Adrenal gland (tissue), 12 donors: ENCODE data around the gene PTCD1. TPM values are rescaled to one million over a fixed set of nuclear protein-coding genes. Genes with fewer than 3 reads are reported as not detected.

Source experiments
- DNase-seq, 7 donors: peaks; one replicate each; pipeline ENCODE4 v3.0.0-alpha.2; 2019 to 2020
- H3K27ac ChIP-seq, 5 donors: fragments of 200-600 bp; sonication (generic) in 4 of 5; 1 replicate in 3 of 5; 2 replicates in 2 of 5; pipeline versions ENCODE4 v1.5.1 to v1.8.0; 2016 to 2020; ENCODE audit warnings: mild to moderate bottlenecking in 1 of 5
- H3K27me3 ChIP-seq: fragments of 200-600 bp; 2 replicates; pipeline ENCODE4 v1.8.0; 2021
- H3K36me3 ChIP-seq, 2 donors: fragments of 200-600 bp; replicated peaks in 1 of 2; 1 replicate in 1 of 2; 2 replicates in 1 of 2; pipeline versions ENCODE4 v1.5.1 to v1.8.0; 2018 to 2022
- H3K4me1 ChIP-seq, 2 donors: fragments of 200-600 bp; replicated peaks in 1 of 2; 1 replicate in 1 of 2; 2 replicates in 1 of 2; pipeline versions ENCODE4 v1.5.1 to v1.8.0; 2018 to 2021
- H3K4me3 ChIP-seq, 4 donors: fragments of 200-600 bp; sonication (generic) in 3 of 4; one replicate each; pipeline ENCODE4 v1.5.1; 2016 to 2018
- H3K9me3 ChIP-seq, 3 donors: fragments of 200-600 bp; sonication (generic) in 1 of 3; replicated peaks in 1 of 3; 1 replicate in 2 of 3; 2 replicates in 1 of 3; pipeline versions ENCODE4 v1.5.1 to v1.8.0; 2016 to 2021
- POLR2A ChIP-seq, 2 donors: fragments of 450-650 bp; IDR thresholded peaks; one replicate each; pipeline ENCODE4 v1.6.1; 2017; ENCODE audit warnings: antibody characterized with exemption in 2 of 2, mild to moderate bottlenecking in 2 of 2, moderate library complexity in 1 of 2
- WGBS, 4 donors: extraction: QIAGEN DNeasy Blood & Tissue Kit in 2 of 4; methylation state at CpG; one replicate each; pipeline versions ENCODE4 v1.1.5 to v1.1.7; 2013 to 2017; 5-methylcytosine and 5-hydroxymethylcytosine counted together
- intact Hi-C, 2 donors: fragments of 100-400 bp; cut with DNase I; formaldehyde crosslinking; loops; one replicate each; pipeline versions ENCODE4 v1.14.1 to v1.15.0; 2022 to 2023
- polyA plus RNA-seq, 3 donors: library from polyadenylated mRNA; stranded (reverse); fragments of 200-250 nt in 2 of 3; fragments of 350-450 nt in 1 of 3; fragmentation: Illumina TruSeq in 1 of 3; extraction: RNeasy Lipid Tissue Mini Kit (QIAGEN cat#74804) in 1 of 3; gene quantifications; one replicate each; pipeline ENCODE4 v1.2.3, GENCODE V29; 2013 to 2014
- total RNA-seq, 9 donors: library from RNA; depleted of rRNA in 4 of 9; stranded (reverse); fragments of >200 nt in 4 of 9; fragments of 120-200 nt in 1 of 9; fragmentation: NEBNext Ultra II Directional in 1 of 9; extraction: Animal tissue kit (Norgen Biotek cat#: 25700) in 1 of 9; gene quantifications; one replicate each; pipeline versions ENCODE4 v1.1.0 to v1.2.4, GENCODE V29; 2013 to 2023
- TF ChIP-seq, protein P1 (sequence below), 6 experiments: fragments of 450-650 bp in 4 of 6; fragments of 200-600 bp in 2 of 6; sonication (generic) in 1 of 6; IDR thresholded peaks; 1 replicate in 5 of 6; 2 replicates in 1 of 6; pipeline versions ENCODE4 v1.5.1 to v1.8.0; 2016 to 2021; ENCODE audit warnings: antibody characterized with exemption in 6 of 6, mild to moderate bottlenecking in 2 of 6, moderate library complexity in 1 of 6
- donor health status: healthy with polysubstance abuse.
- donor health status: Bipolar disorder and iron deficiency.
- donor health status: DM: yes; HTN: yes; CAD: no.
- donor health status: DM: no; HTN: no; CAD: no.
- donor health status: DM: no; HTN: no; CAD: no.
- donor health status: DM: yes; HTN: yes; CAD: no.

The PTCD1 gene
- total and polyA plus RNA-seq, 12 donors, result 2.5 to 9.2 (median 6.0) TPM

- H3K4me3 ChIP-seq, result peak overlapping the region in 2 of 4 donors; percentile 68 to 84
- no peaks in the 10 kb centered on the region for H3K27me3 ChIP-seq
- H3K27ac ChIP-seq, result peak overlapping the region in 3 of 5 donors; percentile 64 to 92 (median 79)
- no peak for DNase-seq
- peaks cover 0 to 14% of the 10 kb centered on the region in 2 donors for H3K4me1 ChIP-seq
- H3K9me3 ChIP-seq, result no peaks in the 10 kb centered on the region
- no peaks in the 10 kb centered on the region for H3K36me3 ChIP-seq
- intact Hi-C loops, result no loop called here
- WGBS, 4 donors, result 86 to 92% (median 89%) methylated on average over 37 to 41 of the region's 41 CpGs
- TF ChIP-seq, protein P1, sequence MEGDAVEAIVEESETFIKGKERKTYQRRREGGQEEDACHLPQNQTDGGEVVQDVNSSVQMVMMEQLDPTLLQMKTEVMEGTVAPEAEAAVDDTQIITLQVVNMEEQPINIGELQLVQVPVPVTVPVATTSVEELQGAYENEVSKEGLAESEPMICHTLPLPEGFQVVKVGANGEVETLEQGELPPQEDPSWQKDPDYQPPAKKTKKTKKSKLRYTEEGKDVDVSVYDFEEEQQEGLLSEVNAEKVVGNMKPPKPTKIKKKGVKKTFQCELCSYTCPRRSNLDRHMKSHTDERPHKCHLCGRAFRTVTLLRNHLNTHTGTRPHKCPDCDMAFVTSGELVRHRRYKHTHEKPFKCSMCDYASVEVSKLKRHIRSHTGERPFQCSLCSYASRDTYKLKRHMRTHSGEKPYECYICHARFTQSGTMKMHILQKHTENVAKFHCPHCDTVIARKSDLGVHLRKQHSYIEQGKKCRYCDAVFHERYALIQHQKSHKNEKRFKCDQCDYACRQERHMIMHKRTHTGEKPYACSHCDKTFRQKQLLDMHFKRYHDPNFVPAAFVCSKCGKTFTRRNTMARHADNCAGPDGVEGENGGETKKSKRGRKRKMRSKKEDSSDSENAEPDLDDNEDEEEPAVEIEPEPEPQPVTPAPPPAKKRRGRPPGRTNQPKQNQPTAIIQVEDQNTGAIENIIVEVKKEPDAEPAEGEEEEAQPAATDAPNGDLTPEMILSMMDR (IDR thresholded peaks at IDR 0.05), result no peak
- no peak for TF ChIP-seq POLR2A (IDR thresholded peaks at IDR 0.05)
Measured at GRCh38 chr7:99373091-99374066, 65.2 kb downstream of the PTCD1 start.

- H3K4me3 ChIP-seq, result no peak overlapping the region
- no peak for DNase-seq
- intact Hi-C loops, result no loop called here
Measured at GRCh38 chr7:99372275-99373090, 66.1 kb downstream of the PTCD1 start.

DNA sequence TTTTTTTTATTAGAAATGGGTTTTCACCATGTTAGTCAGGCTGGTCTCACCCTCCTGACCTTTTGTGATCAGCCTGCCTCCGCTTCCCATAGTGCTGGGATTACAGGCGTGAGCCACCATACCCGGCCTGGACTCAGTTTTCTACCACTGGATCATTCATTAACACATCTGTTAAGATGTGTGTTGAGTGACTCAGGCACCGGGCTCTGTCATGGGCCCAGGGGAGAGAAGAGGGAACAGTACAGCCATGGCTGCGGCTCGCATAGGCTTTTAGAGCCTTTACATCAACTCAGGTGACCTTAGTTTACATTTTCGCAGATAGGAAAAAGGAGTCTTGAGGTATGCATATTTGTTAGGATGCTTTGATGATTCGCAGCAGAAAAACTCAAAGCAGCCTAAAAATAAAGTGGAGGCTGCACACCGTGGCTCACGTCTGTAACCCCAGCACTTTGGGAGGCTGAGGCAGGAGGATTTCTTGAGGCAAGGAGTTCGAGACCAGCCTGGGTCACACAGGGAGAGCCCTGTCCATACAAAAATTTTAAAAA, 67.2 kb downstream of the PTCD1 start:
- no peak overlapping the region for H3K4me3 ChIP-seq
- no peaks in the 10 kb centered on the region for H3K9me3 ChIP-seq
- no peaks in the 10 kb centered on the region for H3K27me3 ChIP-seq
- intact Hi-C loops, result no loop called here
- TF ChIP-seq, protein P1 (IDR thresholded peaks at IDR 0.05), result no peak
- TF ChIP-seq POLR2A (IDR thresholded peaks at IDR 0.05), result no peak
- H3K4me1 ChIP-seq, result peaks cover 0 to 12% of the 10 kb centered on the region in 2 donors
- peaks cover 0 to 13% of the 10 kb centered on the region in 2 donors for H3K36me3 ChIP-seq
- 86 to 92% (median 91%) methylated on average over 11 of the region's 11 CpGs for WGBS, 4 donors
- no peak overlapping the region for H3K27ac ChIP-seq
- DNase-seq, result no peak

More at GRCh38 chr7:99372275-99373090, 66.1 kb downstream of the PTCD1 start:
- TF ChIP-seq, protein P1 (IDR thresholded peaks at IDR 0.05), result no peak
- Histone ChIP-seq H3K36me3 (peaks cover 0 to 3% of the 10 kb centered on the region in 2 donors), H3K9me3 (no peaks in the 10 kb centered on the region), H3K27ac (peak overlapping the region in 2 of 5 donors; percentile 15 to 44), H3K4me1 (peaks cover 0 to 14% of the 10 kb centered on the region in 2 donors), H3K27me3 (no peaks in the 10 kb centered on the region)
- WGBS, 4 donors, result 61 to 65% (median 63%) methylated on average over 20 to 21 of the region's 21 CpGs
